Neutrophil (primary cell): ENCODE data around the gene INPP4B.

Source experiments
- H3K27ac ChIP-seq: fragments of 200-600 bp; sonication (generic); 2 replicates; pipeline ENCODE4 v1.5.1; 2016; ENCODE audit warnings: mild to moderate bottlenecking, moderate library complexity
- H3K27me3 ChIP-seq: fragments of 200-600 bp; sonication (generic); 2 replicates; pipeline ENCODE4 v1.6.0; 2016; ENCODE audit warnings: mild to moderate bottlenecking
- H3K36me3 ChIP-seq: fragments of 200-600 bp; sonication (generic); 2 replicates; pipeline ENCODE4 v1.5.1; 2017
- H3K4me1 ChIP-seq, 2 experiments: fragments of 200-600 bp in 1 of 2; sonication (generic) in 1 of 2; 1 replicate in 1 of 2; 2 replicates in 1 of 2; pipeline versions ENCODE4 v1.5.1 to v1.6.1; 2013 to 2016; ENCODE audit warnings: low read depth in 1 of 2, low read length in 1 of 2, mild to moderate bottlenecking in 1 of 2, moderate library complexity in 1 of 2; ENCODE audit not compliant: control insufficient read depth in 1 of 2, insufficient read depth in 1 of 2
- H3K4me3 ChIP-seq, 2 experiments: fragments of 200-600 bp in 1 of 2; sonication (generic) in 1 of 2; 1 replicate in 1 of 2; 2 replicates in 1 of 2; pipeline ENCODE4 v1.5.1; 2013 to 2016; ENCODE audit warnings: low read depth in 1 of 2, low read length in 1 of 2, mild to moderate bottlenecking in 1 of 2, moderate library complexity in 1 of 2
- H3K9me3 ChIP-seq: fragments of 200-600 bp; sonication (generic); 2 replicates; pipeline ENCODE4 v1.5.1; 2016
- TF ChIP-seq, protein P1 (sequence below): fragments of 200-600 bp; sonication (generic); IDR thresholded peaks from 2 replicates; pipeline ENCODE4 v1.5.1; 2016; ENCODE audit warnings: antibody characterized with exemption

INPP4B gene

DNA sequence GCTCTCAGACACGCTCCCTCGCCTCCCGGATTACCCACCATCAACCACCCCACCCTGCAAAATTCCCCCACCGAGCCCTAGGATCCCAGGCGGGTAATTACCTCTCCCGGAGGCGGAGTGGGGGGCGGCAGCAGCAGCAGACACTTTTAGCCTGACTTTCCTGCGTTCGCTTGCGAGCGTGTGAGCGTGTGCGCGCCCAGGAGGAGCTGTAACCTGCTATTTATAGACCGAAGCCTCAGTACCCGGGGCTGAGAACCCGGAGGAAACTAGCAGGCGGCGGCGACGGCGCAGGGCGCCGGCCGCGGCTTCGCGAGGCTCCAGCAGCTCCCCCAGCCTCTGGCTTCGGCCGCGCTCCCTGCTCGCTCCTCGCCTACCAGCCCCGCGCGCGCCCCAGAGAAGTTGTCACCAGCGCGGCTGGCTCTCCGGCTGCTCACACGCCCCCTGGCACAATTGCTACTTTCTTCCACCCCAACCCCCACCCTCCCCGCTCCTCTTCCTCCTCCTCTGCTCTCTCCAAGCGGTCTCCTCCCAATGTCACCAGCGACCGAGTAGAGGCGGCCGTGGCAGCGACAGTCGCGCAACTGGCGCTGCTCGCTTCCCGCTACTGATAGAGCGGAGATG is at the start of gene INPP4B:
TSS of gene INPP4B (minus strand) at position 194 of the 621 bp plus-strand sequence.
- peaks cover 0 to 18% of the 10 kb centered on the region in 2 experiments for H3K4me1 ChIP-seq
- H3K36me3 ChIP-seq, result no peaks in the 10 kb centered on the region
- peaks cover 80% of the 10 kb centered on the region for H3K27me3 ChIP-seq
- no peak within 1 kb of the TSS for H3K27ac ChIP-seq
- no peaks in the 10 kb centered on the region for H3K9me3 ChIP-seq
- TF ChIP-seq, protein P1, sequence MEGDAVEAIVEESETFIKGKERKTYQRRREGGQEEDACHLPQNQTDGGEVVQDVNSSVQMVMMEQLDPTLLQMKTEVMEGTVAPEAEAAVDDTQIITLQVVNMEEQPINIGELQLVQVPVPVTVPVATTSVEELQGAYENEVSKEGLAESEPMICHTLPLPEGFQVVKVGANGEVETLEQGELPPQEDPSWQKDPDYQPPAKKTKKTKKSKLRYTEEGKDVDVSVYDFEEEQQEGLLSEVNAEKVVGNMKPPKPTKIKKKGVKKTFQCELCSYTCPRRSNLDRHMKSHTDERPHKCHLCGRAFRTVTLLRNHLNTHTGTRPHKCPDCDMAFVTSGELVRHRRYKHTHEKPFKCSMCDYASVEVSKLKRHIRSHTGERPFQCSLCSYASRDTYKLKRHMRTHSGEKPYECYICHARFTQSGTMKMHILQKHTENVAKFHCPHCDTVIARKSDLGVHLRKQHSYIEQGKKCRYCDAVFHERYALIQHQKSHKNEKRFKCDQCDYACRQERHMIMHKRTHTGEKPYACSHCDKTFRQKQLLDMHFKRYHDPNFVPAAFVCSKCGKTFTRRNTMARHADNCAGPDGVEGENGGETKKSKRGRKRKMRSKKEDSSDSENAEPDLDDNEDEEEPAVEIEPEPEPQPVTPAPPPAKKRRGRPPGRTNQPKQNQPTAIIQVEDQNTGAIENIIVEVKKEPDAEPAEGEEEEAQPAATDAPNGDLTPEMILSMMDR, result no peak
- H3K4me3 ChIP-seq, result peak within 1 kb of the TSS; percentile 8 to 38

DNA sequence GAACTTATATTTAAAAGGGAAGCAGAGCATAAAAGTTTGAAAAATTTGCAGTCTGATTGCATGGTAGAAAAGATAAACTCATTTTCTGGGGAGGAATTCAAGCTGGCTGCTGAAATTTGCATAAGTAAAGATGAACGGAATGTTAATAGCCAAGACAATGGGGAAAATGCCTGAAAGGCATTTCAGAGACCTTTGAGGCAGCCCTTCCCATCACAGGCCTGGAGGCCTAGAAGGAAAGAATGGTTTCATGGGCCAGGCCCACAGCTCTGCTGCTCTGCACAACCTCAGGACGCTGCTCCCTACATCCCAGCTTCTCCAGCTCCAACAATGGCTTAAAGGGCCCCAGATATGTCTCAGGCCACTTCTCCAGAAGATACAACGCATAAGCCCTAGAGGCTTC is 46.9 kb upstream of the INPP4B start:
- Histone ChIP-seq H3K9me3 (no peaks in the 10 kb centered on the region), H3K36me3 (no peaks in the 10 kb centered on the region), H3K4me3 (no peak overlapping the region), H3K4me1 (no peaks in the 10 kb centered on the region), H3K27me3 (no peaks in the 10 kb centered on the region), H3K27ac (no peak overlapping the region)
- TF ChIP-seq, protein P1, result no peak

DNA sequence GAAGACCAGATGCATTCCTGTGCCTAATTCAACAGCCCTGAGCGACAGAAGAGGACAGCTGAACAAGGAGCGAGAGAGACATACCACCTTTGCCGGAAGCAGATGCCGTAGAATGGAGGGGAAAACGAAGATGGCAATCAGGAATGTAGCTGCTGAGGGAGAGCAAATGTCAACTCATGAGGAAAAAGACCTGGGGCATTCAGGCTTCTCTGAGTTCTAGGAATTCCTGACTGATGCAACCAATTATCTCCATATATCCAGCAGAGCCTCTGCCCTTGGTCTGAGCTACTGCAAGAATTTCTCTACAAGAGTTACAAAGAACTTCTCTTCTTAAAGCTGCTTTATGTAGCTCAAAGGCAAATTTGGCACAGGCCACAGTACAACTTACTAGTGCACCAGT is 40.5 kb upstream of the INPP4B start:
- Histone ChIP-seq H3K27me3 (no peaks in the 10 kb centered on the region), H3K27ac (no peak overlapping the region), H3K9me3 (no peaks in the 10 kb centered on the region), H3K4me3 (no peak overlapping the region), H3K4me1 (no peaks in the 10 kb centered on the region), H3K36me3 (no peaks in the 10 kb centered on the region)
- TF ChIP-seq, protein P1, result no peak

DNA sequence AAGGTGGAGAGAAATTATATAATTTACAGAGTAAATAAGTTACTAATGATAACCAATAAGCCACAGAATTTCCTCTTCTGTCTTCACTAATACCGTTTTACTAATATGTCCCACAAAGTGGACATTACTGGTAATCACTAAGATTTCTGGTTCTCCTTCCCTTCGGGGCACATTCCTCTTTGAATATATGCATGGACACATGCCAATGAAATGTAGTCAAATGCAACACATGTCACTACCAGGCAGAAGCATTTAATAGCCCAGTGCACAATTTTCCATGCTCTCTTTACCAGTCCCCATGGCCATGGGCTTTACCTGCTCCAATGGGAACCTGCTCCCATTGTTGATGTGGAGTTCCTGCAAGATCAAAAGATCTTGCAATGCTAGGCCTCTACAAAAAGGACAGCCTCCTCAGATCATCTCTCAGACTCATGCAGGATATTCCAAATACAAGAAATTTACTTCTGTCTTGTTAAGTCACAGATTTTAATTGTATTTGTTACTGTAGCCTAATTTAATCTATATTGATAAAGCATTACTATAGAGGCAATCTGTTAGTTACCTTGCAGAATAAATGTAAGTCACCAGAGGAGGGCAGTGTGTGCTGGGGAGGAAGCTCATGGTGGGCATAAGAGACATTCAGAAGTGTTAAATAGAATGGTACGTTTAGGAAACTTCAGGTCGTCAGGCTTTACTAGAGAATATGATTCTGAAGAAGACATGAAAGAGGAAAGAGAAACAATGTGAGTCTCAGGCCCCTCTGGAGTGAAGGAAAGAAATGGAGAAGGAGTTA is 37.1 kb upstream of the INPP4B start:
- Histone ChIP-seq H3K4me1 (no peaks in the 10 kb centered on the region), H3K36me3 (no peaks in the 10 kb centered on the region), H3K4me3 (no peak overlapping the region), H3K27me3 (no peaks in the 10 kb centered on the region), H3K27ac (no peak overlapping the region), H3K9me3 (no peaks in the 10 kb centered on the region)
- TF ChIP-seq, protein P1, result no peak

DNA sequence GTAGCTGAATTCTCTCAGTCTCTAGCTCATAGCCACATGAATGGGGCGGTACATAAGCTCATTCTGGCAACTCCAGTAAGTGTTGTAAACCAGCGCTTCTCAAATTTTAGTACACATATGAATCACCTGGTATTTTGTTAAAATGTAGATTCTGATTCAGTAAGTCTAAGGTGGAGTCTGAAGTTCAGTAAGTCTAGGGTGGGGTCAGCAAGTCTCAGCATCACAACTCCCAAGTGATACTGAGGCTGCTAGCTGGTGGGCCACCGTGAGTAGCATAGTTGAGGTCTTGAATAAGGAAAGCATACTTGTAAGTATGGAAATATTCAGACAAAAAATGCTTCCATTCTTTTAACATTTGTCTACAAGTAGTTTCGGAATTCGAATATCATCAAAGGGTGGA is 36.1 kb upstream of the INPP4B start:
- Histone ChIP-seq H3K4me1 (no peaks in the 10 kb centered on the region), H3K9me3 (no peaks in the 10 kb centered on the region), H3K27me3 (no peaks in the 10 kb centered on the region), H3K27ac (no peak overlapping the region), H3K36me3 (no peaks in the 10 kb centered on the region), H3K4me3 (no peak overlapping the region)
- TF ChIP-seq, protein P1, result no peak
